Caco-2 (cell line): ENCODE data around the gene NXPH2. TPM values are rescaled to one million over a fixed set of nuclear protein-coding genes. Genes with fewer than 3 reads are reported as not detected.

Experiments used
- BruUV-seq: library from RNA; stranded (reverse); fragments of 400-500 nt; replicated peaks from 2 replicates; lab custom pipeline; 2021; lab: Mats Ljungman, UMichigan
- CTCF ChIA-PET: fragments of 300-600 bp; sonication (Branson Sonifier 250); formaldehyde crosslinking; loops from one replicate; lab custom pipeline; 2022; ENCODE audit warnings: antibody characterized with exemption; lab: Charles Lee
- POLR2A ChIA-PET: fragments of 300-600 bp; sonication (Branson Sonifier 250); formaldehyde crosslinking; loops from one replicate; lab custom pipeline; 2022; ENCODE audit warnings: antibody characterized with exemption; lab: Charles Lee
- DNase-seq, 2 experiments: peaks; one replicate each; pipeline versions ENCODE4 v3.0.0 to v3.0.0-alpha.2; 2020 to 2022
- H3K27me3 ChIP-seq: replicated peaks from 2 replicates; pipeline ENCODE4 v1.6.0; 2011; ENCODE audit warnings: low read length; ENCODE audit not compliant: control insufficient read depth, insufficient read depth
- H3K36me3 ChIP-seq: 2 replicates; pipeline ENCODE4 v1.5.1; 2011; ENCODE audit warnings: low read length; ENCODE audit not compliant: control insufficient read depth, insufficient read depth
- H3K4me1 ChIP-seq: fragments of 250-450 bp; sonication (Bioruptor Pico); 2 replicates; pipeline ENCODE4 v1.5.1; 2020; ENCODE audit warnings: mild to moderate bottlenecking
- H3K4me3 ChIP-seq: 2 replicates; pipeline ENCODE4 v1.5.1; 2011; ENCODE audit warnings: low read depth, mild to moderate bottlenecking, control low read depth, low read length
- H3K9me3 ChIP-seq: fragments of 250-450 bp; sonication (Bioruptor Pico); 2 replicates; pipeline ENCODE4 v1.5.1; 2020; ENCODE audit warnings: mild to moderate bottlenecking, moderate library complexity
- H3K27ac Mint-ChIP-seq: one replicate; pipeline ENCODE4 v1.8.0; 2022; ENCODE audit warnings: mixed read lengths; ENCODE audit not compliant: unreplicated experiment
- H3K27me3 Mint-ChIP-seq: one replicate; pipeline ENCODE4 v1.8.0; 2022; ENCODE audit warnings: mixed read lengths; ENCODE audit not compliant: insufficient read depth, unreplicated experiment
- H3K36me3 Mint-ChIP-seq: one replicate; pipeline ENCODE4 v1.8.0; 2022; ENCODE audit warnings: mild to moderate bottlenecking, mixed read lengths; ENCODE audit not compliant: insufficient read depth, unreplicated experiment
- H3K4me1 Mint-ChIP-seq: one replicate; pipeline ENCODE4 v1.8.0; 2022; ENCODE audit warnings: low read depth, mixed read lengths; ENCODE audit not compliant: unreplicated experiment
- H3K4me3 Mint-ChIP-seq: one replicate; pipeline ENCODE4 v1.8.0; 2022; ENCODE audit warnings: mild to moderate bottlenecking, moderate library complexity, mixed read lengths; ENCODE audit not compliant: unreplicated experiment
- H3K9me3 Mint-ChIP-seq: one replicate; pipeline ENCODE4 v1.8.0; 2022; ENCODE audit warnings: mixed read lengths; ENCODE audit not compliant: unreplicated experiment
- intact Hi-C: fragments of 100-400 bp; cut with micrococcal nuclease; formaldehyde crosslinking; loops from one replicate; pipeline ENCODE4 v1.10.0; 2022; ENCODE audit not compliant: unreplicated experiment
- total RNA-seq: library from RNA; stranded (reverse); gene quantifications from 2 replicates; pipeline ENCODE4 v1.2.3, GENCODE V29; 2022
- TF ChIP-seq, protein P1 (sequence below), 2 experiments: fragments of 200-600 bp in 1 of 2; IDR thresholded peaks; 1 replicate in 1 of 2; 2 replicates in 1 of 2; pipeline versions ENCODE4 v1.5.1 to v1.8.0; 2011 to 2022; ENCODE audit warnings: antibody characterized with exemption in 1 of 2, control low read depth in 1 of 2, inconsistent platforms in 1 of 2, low read depth in 1 of 2, low read length in 1 of 2, mild to moderate bottlenecking in 1 of 2, moderate library complexity in 1 of 2; ENCODE audit not compliant: insufficient read depth in 1 of 2, severe bottlenecking in 1 of 2, unreplicated experiment in 1 of 2

Gene NXPH2
- total RNA-seq, 1 experiment from 2014 or later, result not detected

DNA sequence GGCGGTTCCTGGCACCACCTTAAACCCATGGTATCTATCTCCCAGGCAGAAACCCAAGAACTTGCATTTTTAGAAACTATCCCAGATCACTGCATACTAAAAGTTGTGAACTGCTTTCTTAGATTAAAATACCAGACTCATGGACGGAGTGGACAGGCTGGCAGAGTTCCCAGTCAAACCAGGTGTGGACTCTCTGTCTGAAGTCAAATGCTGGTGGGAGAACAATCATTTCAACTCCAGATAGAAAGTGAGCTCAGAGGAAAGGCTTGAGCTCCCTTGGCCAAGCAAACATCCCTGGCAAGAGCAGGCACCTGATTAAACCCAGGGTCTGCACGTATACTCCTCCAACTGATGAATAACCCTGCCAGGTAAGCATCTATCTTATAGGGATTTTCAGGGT lies 19.5 kb downstream of the NXPH2 start:
- Histone ChIP-seq H3K36me3 (no peaks in the 10 kb centered on the region), H3K4me3 (no peak overlapping the region), H3K4me1 (no peaks in the 10 kb centered on the region), H3K27me3 (no peaks in the 10 kb centered on the region; the same call in 1 of the 2 replicates), H3K9me3 (no peaks in the 10 kb centered on the region)
- ChIA-PET CTCF (no interaction called here), POLR2A (no interaction called here)
- DNase-seq, result no peak
- no TSS peak for BruUV-seq
- Mint-ChIP-seq H3K27me3 (no peaks in the 10 kb centered on the region), H3K4me1 (no peaks in the 10 kb centered on the region), H3K4me3 (no peak overlapping the region), H3K9me3 (no peaks in the 10 kb centered on the region), H3K27ac (no peak overlapping the region), H3K36me3 (no peaks in the 10 kb centered on the region)
- intact Hi-C loops, result no loop called here
- TF ChIP-seq, protein P1, sequence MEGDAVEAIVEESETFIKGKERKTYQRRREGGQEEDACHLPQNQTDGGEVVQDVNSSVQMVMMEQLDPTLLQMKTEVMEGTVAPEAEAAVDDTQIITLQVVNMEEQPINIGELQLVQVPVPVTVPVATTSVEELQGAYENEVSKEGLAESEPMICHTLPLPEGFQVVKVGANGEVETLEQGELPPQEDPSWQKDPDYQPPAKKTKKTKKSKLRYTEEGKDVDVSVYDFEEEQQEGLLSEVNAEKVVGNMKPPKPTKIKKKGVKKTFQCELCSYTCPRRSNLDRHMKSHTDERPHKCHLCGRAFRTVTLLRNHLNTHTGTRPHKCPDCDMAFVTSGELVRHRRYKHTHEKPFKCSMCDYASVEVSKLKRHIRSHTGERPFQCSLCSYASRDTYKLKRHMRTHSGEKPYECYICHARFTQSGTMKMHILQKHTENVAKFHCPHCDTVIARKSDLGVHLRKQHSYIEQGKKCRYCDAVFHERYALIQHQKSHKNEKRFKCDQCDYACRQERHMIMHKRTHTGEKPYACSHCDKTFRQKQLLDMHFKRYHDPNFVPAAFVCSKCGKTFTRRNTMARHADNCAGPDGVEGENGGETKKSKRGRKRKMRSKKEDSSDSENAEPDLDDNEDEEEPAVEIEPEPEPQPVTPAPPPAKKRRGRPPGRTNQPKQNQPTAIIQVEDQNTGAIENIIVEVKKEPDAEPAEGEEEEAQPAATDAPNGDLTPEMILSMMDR (IDR thresholded peaks at IDR 0.05; ENCODE audit: insufficient read depth in 1 of 2, low read depth in 1 of 2, low read length in 1 of 2, severe bottlenecking in 1 of 2, unreplicated experiment in 1 of 2), result no peak

DNA sequence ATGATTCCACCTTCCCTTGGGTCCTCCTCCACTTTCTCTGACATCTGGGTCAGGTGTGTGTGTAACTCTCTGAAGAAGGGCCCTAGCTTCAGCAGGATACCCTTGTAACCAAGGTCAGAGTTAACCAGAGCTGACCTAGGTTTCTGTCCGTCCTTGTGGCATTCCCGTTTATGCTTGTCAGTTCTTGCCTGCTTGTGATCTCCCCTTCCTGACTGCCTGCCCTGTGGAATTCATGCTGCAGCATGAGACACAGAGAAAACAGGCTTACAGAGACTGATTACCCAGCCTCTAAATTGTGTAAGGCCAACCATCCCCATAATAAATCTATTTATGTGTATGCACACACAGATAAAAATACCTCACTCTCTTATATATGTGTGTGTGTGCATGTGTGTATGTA lies 22.8 kb downstream of the NXPH2 start:
- no peaks in the 10 kb centered on the region for H3K27me3 Mint-ChIP-seq
- BruUV-seq, result no TSS peak
- H3K9me3 Mint-ChIP-seq, result no peaks in the 10 kb centered on the region
- H3K4me1 Mint-ChIP-seq, result peaks cover under 1% of the 10 kb centered on the region
- ChIA-PET POLR2A (no interaction called here), CTCF (no interaction called here)
- no peak for DNase-seq
- Histone ChIP-seq H3K4me3 (no peak overlapping the region), H3K4me1 (no peaks in the 10 kb centered on the region), H3K27me3 (no peaks in the 10 kb centered on the region; the same call in 1 of the 2 replicates), H3K9me3 (0 out of 2 replicates have a peak, but pooled peaks cover 3% of the 10 kb centered on the region), H3K36me3 (no peaks in the 10 kb centered on the region)
- peak overlapping the region; percentile 8 for H3K27ac Mint-ChIP-seq
- H3K36me3 Mint-ChIP-seq, result no peaks in the 10 kb centered on the region
- TF ChIP-seq, protein P1 (IDR thresholded peaks at IDR 0.05; ENCODE audit: insufficient read depth in 1 of 2, low read depth in 1 of 2, low read length in 1 of 2, severe bottlenecking in 1 of 2, unreplicated experiment in 1 of 2), result no peak
- H3K4me3 Mint-ChIP-seq, result no peak overlapping the region
- intact Hi-C loops, result no loop called here

DNA sequence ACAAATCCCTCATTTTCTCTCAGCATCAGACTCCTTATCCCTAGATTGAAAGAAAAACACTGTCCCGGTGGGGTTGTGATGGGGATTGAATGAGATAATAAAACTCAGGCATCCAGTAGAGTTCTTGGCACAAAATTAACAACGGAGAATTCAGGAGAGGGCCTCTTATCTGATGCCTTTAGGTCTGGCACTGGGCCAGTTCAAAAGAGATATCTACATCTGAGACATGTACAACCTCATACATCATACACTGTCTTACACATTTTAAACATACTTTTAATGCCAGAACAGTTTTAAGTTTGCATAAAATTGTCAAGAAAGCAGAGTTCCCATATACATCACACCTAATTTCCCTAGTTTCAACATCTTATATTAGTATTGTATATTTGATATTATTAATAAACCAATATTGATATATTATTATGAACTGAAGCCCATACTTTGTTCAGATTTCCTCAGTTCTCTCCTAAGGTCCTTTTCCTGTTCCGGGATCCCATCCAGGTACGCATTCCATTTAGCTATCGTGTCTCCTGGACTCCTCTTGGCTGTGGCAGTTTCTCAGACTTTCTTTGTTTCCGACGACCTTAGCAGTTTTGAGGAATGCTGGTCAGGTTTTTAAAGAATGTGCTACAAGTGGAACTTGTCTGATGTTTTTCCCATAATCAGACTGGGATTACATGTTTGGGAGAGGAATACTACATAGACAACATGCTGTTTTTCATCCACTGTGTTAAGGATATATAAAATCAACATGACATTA lies 27.8 kb downstream of the NXPH2 start:
- ChIA-PET POLR2A (no interaction called here), CTCF (no interaction called here)
- Mint-ChIP-seq H3K4me3 (no peak overlapping the region), H3K36me3 (no peaks in the 10 kb centered on the region), H3K9me3 (no peaks in the 10 kb centered on the region), H3K27ac (no peak overlapping the region), H3K27me3 (no peaks in the 10 kb centered on the region), H3K4me1 (peaks cover 5% of the 10 kb centered on the region)
- intact Hi-C loops, result no loop called here
- Histone ChIP-seq H3K4me1 (no peaks in the 10 kb centered on the region), H3K27me3 (no peaks in the 10 kb centered on the region), H3K9me3 (peaks cover 14% of the 10 kb centered on the region), H3K4me3 (no peak overlapping the region), H3K36me3 (no peaks in the 10 kb centered on the region)
- TF ChIP-seq, protein P1 (IDR thresholded peaks at IDR 0.05; ENCODE audit: insufficient read depth in 1 of 2, low read depth in 1 of 2, low read length in 1 of 2, severe bottlenecking in 1 of 2, unreplicated experiment in 1 of 2), result no peak
- BruUV-seq, result no TSS peak
- no peak for DNase-seq
